Stomach (tissue), 4 donors: ENCODE data around the gene MYO10.

ENCODE experiments used
- EP300 ChIP-seq: sonication (generic); formaldehyde crosslinking; IDR thresholded peaks from one replicate; pipeline ENCODE4 v1.6.1; 2017; ENCODE audit warnings: antibody characterized with exemption
- POLR2A ChIP-seq, 4 donors: fragments of 450-650 bp; IDR thresholded peaks; one replicate each; pipeline ENCODE4 v1.6.1; 2016; ENCODE audit warnings: antibody characterized with exemption in 4 of 4, control low read depth in 2 of 4, mild to moderate bottlenecking in 1 of 4, moderate library complexity in 1 of 4
- POLR2AphosphoS5 ChIP-seq, 3 donors: sonication (generic); formaldehyde crosslinking; IDR thresholded peaks; one replicate each; pipeline ENCODE4 v1.6.1; 2016; ENCODE audit warnings: antibody characterized with exemption in 3 of 3

DNA sequence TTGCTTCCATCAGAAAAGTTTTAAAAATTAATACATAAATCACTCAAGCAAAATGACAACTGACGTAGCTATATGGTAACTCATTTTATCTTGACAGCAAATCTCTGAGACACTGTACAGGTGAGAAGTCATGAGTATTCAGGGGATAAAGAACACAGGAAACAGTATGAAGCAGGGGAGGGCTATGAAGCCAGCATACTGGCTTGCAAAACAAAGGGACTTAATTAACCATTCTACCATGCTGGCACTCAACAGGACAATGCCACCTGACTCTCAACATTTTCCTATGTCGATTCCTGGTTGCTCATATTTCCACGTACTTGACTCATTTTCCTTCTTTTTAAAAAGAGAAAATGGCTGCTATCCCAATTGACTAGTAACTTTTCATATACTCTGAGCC is 167.9 kb downstream of the MYO10 start:
- TF ChIP-seq POLR2A (IDR thresholded peaks at IDR 0.05) (no peak), POLR2AphosphoS5 (IDR thresholded peaks at IDR 0.05) (no peak), EP300 (no peak)
